Adrenal gland (tissue), 12 donors: ENCODE results near the gene APP. TPM values are rescaled to one million over a fixed set of nuclear protein-coding genes. Genes with fewer than 3 reads are reported as not detected.

ENCODE experiments used
- DNase-seq, 7 donors: peaks; one replicate each; pipeline ENCODE4 v3.0.0-alpha.2; 2019 to 2020
- H3K27ac ChIP-seq, 5 donors: fragments of 200-600 bp; sonication (generic) in 4 of 5; 1 replicate in 3 of 5; 2 replicates in 2 of 5; pipeline versions ENCODE4 v1.5.1 to v1.8.0; 2016 to 2020; ENCODE audit warnings: mild to moderate bottlenecking in 1 of 5
- H3K27me3 ChIP-seq: fragments of 200-600 bp; 2 replicates; pipeline ENCODE4 v1.8.0; 2021
- H3K36me3 ChIP-seq, 2 donors: fragments of 200-600 bp; replicated peaks in 1 of 2; 1 replicate in 1 of 2; 2 replicates in 1 of 2; pipeline versions ENCODE4 v1.5.1 to v1.8.0; 2018 to 2022
- H3K4me1 ChIP-seq, 2 donors: fragments of 200-600 bp; replicated peaks in 1 of 2; 1 replicate in 1 of 2; 2 replicates in 1 of 2; pipeline versions ENCODE4 v1.5.1 to v1.8.0; 2018 to 2021
- H3K4me3 ChIP-seq, 4 donors: fragments of 200-600 bp; sonication (generic) in 3 of 4; one replicate each; pipeline ENCODE4 v1.5.1; 2016 to 2018
- H3K9me3 ChIP-seq, 3 donors: fragments of 200-600 bp; sonication (generic) in 1 of 3; replicated peaks in 1 of 3; 1 replicate in 2 of 3; 2 replicates in 1 of 3; pipeline versions ENCODE4 v1.5.1 to v1.8.0; 2016 to 2021
- POLR2A ChIP-seq, 2 donors: fragments of 450-650 bp; IDR thresholded peaks; one replicate each; pipeline ENCODE4 v1.6.1; 2017; ENCODE audit warnings: antibody characterized with exemption in 2 of 2, mild to moderate bottlenecking in 2 of 2, moderate library complexity in 1 of 2
- WGBS, 4 donors: extraction: QIAGEN DNeasy Blood & Tissue Kit in 2 of 4; methylation state at CpG; one replicate each; pipeline versions ENCODE4 v1.1.5 to v1.1.7; 2013 to 2017; 5-methylcytosine and 5-hydroxymethylcytosine counted together
- intact Hi-C, 2 donors: fragments of 100-400 bp; cut with DNase I; formaldehyde crosslinking; loops; one replicate each; pipeline versions ENCODE4 v1.14.1 to v1.15.0; 2022 to 2023
- polyA plus RNA-seq, 3 donors: library from polyadenylated mRNA; stranded (reverse); fragments of 200-250 nt in 2 of 3; fragments of 350-450 nt in 1 of 3; fragmentation: Illumina TruSeq in 1 of 3; extraction: RNeasy Lipid Tissue Mini Kit (QIAGEN cat#74804) in 1 of 3; gene quantifications; one replicate each; pipeline ENCODE4 v1.2.3, GENCODE V29; 2013 to 2014
- total RNA-seq, 9 donors: library from RNA; depleted of rRNA in 4 of 9; stranded (reverse); fragments of >200 nt in 4 of 9; fragments of 120-200 nt in 1 of 9; fragmentation: NEBNext Ultra II Directional in 1 of 9; extraction: Animal tissue kit (Norgen Biotek cat#: 25700) in 1 of 9; gene quantifications; one replicate each; pipeline versions ENCODE4 v1.1.0 to v1.2.4, GENCODE V29; 2013 to 2023
- TF ChIP-seq, protein P1 (sequence below), 6 experiments: fragments of 450-650 bp in 4 of 6; fragments of 200-600 bp in 2 of 6; sonication (generic) in 1 of 6; IDR thresholded peaks; 1 replicate in 5 of 6; 2 replicates in 1 of 6; pipeline versions ENCODE4 v1.5.1 to v1.8.0; 2016 to 2021; ENCODE audit warnings: antibody characterized with exemption in 6 of 6, mild to moderate bottlenecking in 2 of 6, moderate library complexity in 1 of 6
- donor health status: healthy with polysubstance abuse.
- donor health status: Bipolar disorder and iron deficiency.
- donor health status: DM: yes; HTN: yes; CAD: no.
- donor health status: DM: no; HTN: no; CAD: no.
- donor health status: DM: no; HTN: no; CAD: no.
- donor health status: DM: yes; HTN: yes; CAD: no.

The APP gene
- total and polyA plus RNA-seq, 12 donors = 161 to 1,079 (median 710) TPM

DNA sequence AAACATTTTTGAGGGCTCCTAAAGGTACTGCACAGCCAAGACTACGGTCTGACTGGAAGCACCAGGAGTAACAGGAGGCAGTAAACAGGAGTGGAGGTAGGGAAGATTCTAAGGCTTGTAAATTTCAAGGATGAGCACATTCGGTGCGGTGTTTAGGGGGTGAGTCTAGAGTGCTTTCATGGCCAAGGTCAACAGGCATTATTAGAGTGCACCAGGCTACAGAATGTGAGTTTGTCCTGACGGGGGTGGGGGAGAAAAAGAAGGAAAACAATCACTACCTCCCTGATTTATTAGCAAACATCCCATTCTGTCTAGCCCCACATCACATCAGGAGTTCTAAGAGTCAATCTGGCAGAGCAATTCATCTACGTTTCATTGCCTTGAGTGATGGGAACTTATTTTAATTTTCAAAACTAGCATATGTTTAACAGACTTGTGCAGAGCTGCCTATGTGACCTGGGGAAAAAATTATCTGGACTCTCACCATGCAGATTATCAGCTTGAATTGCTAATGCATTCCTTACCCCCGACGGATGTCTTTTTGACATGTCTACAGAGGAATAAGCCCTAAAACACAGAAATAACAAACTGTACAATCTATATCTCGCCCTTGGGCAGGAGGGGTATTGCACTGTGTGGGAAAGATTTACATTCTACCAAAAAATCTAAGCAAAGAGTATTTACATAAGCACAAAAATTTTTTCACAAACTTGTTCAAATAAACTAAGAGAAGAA lies 45.0 kb downstream of the APP start:
- Histone ChIP-seq H3K4me3 (no peak overlapping the region), H3K27me3 (no peaks in the 10 kb centered on the region), H3K4me1 (peaks cover 27 to 67% of the 10 kb centered on the region in 2 donors), H3K9me3 (no peaks in the 10 kb centered on the region), H3K36me3 (no peaks in the 10 kb centered on the region), H3K27ac (peak overlapping the region in 2 of 5 donors; percentile 13 to 36)
- TF ChIP-seq, protein P1, sequence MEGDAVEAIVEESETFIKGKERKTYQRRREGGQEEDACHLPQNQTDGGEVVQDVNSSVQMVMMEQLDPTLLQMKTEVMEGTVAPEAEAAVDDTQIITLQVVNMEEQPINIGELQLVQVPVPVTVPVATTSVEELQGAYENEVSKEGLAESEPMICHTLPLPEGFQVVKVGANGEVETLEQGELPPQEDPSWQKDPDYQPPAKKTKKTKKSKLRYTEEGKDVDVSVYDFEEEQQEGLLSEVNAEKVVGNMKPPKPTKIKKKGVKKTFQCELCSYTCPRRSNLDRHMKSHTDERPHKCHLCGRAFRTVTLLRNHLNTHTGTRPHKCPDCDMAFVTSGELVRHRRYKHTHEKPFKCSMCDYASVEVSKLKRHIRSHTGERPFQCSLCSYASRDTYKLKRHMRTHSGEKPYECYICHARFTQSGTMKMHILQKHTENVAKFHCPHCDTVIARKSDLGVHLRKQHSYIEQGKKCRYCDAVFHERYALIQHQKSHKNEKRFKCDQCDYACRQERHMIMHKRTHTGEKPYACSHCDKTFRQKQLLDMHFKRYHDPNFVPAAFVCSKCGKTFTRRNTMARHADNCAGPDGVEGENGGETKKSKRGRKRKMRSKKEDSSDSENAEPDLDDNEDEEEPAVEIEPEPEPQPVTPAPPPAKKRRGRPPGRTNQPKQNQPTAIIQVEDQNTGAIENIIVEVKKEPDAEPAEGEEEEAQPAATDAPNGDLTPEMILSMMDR (IDR thresholded peaks at IDR 0.05) = no peak
- no peak for TF ChIP-seq POLR2A (IDR thresholded peaks at IDR 0.05)
- DNase-seq = no peak
- intact Hi-C loops = no loop called here
- 58 to 68% (median 59%) methylated on average over 8 of the region's 8 CpGs for WGBS, 4 donors

DNA sequence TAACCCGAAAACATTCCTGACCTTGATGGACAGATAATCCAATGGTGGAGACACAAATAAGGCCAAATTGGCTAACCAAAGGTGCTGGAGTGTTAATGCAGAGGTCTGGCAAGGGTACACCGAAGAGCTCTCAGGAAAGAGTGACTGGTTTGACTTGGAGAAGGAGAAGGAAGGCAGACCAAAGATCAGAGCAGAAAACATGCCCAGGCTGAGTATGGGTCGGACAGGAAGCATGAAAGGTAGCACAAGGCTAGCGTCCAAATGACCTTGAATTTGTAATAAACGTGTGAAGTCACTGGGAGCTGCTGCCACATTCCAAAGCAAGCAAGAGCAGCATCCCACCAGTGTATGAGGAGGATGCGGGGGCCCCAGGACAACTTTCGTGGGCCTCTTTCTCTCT lies 45.7 kb downstream of the APP start:
- peak in 1 of 7 donors; percentile 25 for DNase-seq
- TF ChIP-seq, protein P1 (IDR thresholded peaks at IDR 0.05) = no peak
- TF ChIP-seq POLR2A (IDR thresholded peaks at IDR 0.05) = no peak
- no peak overlapping the region for H3K4me3 ChIP-seq
- intact Hi-C loops = no loop called here
- 53 to 59% (median 54%) methylated on average over 7 of the region's 7 CpGs for WGBS, 4 donors
- no peaks in the 10 kb centered on the region for H3K27me3 ChIP-seq
- no peaks in the 10 kb centered on the region for H3K9me3 ChIP-seq
- H3K4me1 ChIP-seq = peaks cover 27 to 66% of the 10 kb centered on the region in 2 donors
- peak overlapping the region in 3 of 5 donors; percentile 22 to 36 (median 35) for H3K27ac ChIP-seq
- H3K36me3 ChIP-seq = no peaks in the 10 kb centered on the region

DNA sequence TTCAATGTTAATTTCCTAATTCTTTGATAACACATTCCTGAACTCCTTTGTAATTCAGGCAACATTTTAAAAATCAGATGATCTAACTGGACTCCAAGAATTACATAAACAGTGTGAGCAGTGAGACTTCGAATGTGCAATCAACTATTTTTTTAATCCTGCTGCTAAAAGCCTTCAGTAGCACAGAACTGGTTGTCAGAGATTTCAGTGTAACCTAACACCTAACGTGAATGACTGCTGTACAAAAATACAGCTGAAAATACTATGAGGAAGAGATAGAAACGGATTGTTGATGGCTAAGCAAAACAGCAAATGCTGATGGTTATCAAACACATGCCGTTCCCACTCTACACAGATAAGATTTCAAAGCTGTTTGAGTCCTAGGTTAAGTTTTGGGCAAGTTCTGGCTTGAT lies 46.1 kb downstream of the APP start:
- no peak for TF ChIP-seq POLR2A (IDR thresholded peaks at IDR 0.05)
- no peak for DNase-seq
- Histone ChIP-seq H3K9me3 (no peaks in the 10 kb centered on the region), H3K4me1 (peaks cover 27 to 63% of the 10 kb centered on the region in 2 donors), H3K4me3 (peak overlapping the region in 1 of 4 donors; percentile 15), H3K36me3 (no peaks in the 10 kb centered on the region), H3K27me3 (no peaks in the 10 kb centered on the region), H3K27ac (peak overlapping the region in 3 of 5 donors; percentile 22 to 36 (median 35))
- WGBS, 4 donors = 11 to 20% (median 17%) methylated on average over 4 of the region's 4 CpGs
- intact Hi-C loops = no loop called here

DNA sequence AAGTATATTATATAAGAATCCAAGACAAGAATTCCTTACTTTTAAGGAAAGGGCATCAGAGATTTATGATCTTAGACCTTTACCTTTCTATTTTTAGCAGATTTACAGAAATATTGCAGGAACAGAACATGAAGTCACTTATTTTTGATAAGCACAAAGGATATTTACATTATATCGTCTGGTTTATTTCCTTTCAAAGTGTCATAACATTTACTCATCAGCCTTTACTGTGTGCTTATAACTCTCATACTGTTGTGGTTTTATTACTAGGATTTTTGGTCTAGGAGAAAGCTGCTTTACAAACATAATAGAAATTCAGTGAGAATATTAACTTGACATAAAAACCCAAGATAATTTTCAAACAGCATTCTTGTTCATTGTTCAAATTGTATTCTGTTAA lies 47.6 kb downstream of the APP start:
- H3K4me3 ChIP-seq = no peak overlapping the region
- H3K27ac ChIP-seq = no peak overlapping the region
- DNase-seq = no peak
- H3K27me3 ChIP-seq = no peaks in the 10 kb centered on the region
- no peaks in the 10 kb centered on the region for H3K36me3 ChIP-seq
- TF ChIP-seq, protein P1 (IDR thresholded peaks at IDR 0.05) = no peak
- no peak for TF ChIP-seq POLR2A (IDR thresholded peaks at IDR 0.05)
- WGBS, 4 donors = 21 to 36% (median 30%) methylated on average over 1 of the region's 1 CpG
- no peaks in the 10 kb centered on the region for H3K9me3 ChIP-seq
- peaks cover 27 to 63% of the 10 kb centered on the region in 2 donors for H3K4me1 ChIP-seq
- intact Hi-C loops = no loop called here

DNA sequence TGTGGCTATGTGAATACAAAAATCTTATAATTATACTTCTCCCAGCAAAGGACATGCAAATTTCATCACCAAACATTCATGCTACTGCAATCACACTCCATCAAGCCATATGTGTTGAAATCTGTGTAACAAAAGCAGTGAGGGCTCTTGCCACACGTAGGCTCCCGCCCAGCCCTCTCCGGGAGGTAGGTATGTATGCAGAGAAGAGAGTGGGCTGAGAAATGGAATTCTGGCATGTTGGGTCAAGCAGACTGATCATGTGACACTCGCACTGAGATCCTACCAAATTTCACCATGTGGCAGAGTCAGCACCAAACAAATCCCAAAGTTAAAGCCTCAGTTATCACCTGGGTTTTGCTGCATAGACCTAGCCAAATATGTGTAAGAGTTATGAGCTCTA lies 49.7 kb downstream of the APP start:
- TF ChIP-seq, protein P1 (IDR thresholded peaks at IDR 0.05) = no peak
- TF ChIP-seq POLR2A (IDR thresholded peaks at IDR 0.05) = no peak
- WGBS, 4 donors = 82 to 97% (median 94%) methylated on average over 4 of the region's 4 CpGs
- Histone ChIP-seq H3K4me1 (peaks cover 17 to 52% of the 10 kb centered on the region in 2 donors), H3K4me3 (no peak overlapping the region), H3K9me3 (no peaks in the 10 kb centered on the region), H3K36me3 (no peaks in the 10 kb centered on the region), H3K27ac (no peak overlapping the region), H3K27me3 (no peaks in the 10 kb centered on the region)
- no peak for DNase-seq
- intact Hi-C loops = no loop called here
